ENCODE data around the gene CNKSR1.

The CNKSR1 gene

DNA sequence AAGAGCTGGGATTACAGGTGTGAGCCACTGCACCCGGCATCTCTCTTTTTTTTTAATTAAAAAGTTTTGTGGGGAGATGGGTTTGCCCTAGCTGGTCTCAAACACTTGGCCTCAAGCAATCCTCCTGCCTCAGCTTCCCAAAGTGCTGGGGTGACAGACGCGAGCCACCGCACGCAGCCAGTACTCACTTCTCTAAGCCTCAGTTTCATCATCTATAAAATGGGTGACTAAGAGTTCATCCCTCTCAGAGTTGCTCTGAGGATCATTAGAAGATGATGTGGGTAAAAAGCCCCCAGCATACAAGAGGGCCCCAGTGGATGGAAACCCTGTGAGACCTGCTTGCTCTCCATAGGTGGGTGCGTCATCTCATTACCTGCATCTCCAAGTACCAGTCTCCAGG lies 10.6 kb downstream of the CNKSR1 start:
- Histone ChIP-seq H3K4me3 (IDR thresholded peaks at IDR 0.05; ENCODE audit: insufficient read depth, low read depth, low read length) (no peak overlapping the region), H3K27ac (no peak overlapping the region), H4K20me1 (ENCODE audit: insufficient read depth) (no peaks in the 10 kb centered on the region), H3K4me2 (no peak overlapping the region), H3K36me3 (ENCODE audit: insufficient read depth) (no peaks in the 10 kb centered on the region), H3K4me1 (ENCODE audit: low read depth, poor library complexity, severe bottlenecking) (no peaks in the 10 kb centered on the region), H3K27me3 (ENCODE audit: insufficient read depth, low read depth) (no peaks in the 10 kb centered on the region), H3K9ac (no peak overlapping the region), H3K79me2 (ENCODE audit: insufficient read depth, low read depth) (no peaks in the 10 kb centered on the region), H2AFZ (ENCODE audit: low read depth) (no peak overlapping the region)
- TF ChIP-seq, protein P1, sequence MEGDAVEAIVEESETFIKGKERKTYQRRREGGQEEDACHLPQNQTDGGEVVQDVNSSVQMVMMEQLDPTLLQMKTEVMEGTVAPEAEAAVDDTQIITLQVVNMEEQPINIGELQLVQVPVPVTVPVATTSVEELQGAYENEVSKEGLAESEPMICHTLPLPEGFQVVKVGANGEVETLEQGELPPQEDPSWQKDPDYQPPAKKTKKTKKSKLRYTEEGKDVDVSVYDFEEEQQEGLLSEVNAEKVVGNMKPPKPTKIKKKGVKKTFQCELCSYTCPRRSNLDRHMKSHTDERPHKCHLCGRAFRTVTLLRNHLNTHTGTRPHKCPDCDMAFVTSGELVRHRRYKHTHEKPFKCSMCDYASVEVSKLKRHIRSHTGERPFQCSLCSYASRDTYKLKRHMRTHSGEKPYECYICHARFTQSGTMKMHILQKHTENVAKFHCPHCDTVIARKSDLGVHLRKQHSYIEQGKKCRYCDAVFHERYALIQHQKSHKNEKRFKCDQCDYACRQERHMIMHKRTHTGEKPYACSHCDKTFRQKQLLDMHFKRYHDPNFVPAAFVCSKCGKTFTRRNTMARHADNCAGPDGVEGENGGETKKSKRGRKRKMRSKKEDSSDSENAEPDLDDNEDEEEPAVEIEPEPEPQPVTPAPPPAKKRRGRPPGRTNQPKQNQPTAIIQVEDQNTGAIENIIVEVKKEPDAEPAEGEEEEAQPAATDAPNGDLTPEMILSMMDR (conservative IDR thresholded peaks at IDR 0.05; ENCODE audit: low read depth, low read length), result no peak

DNA sequence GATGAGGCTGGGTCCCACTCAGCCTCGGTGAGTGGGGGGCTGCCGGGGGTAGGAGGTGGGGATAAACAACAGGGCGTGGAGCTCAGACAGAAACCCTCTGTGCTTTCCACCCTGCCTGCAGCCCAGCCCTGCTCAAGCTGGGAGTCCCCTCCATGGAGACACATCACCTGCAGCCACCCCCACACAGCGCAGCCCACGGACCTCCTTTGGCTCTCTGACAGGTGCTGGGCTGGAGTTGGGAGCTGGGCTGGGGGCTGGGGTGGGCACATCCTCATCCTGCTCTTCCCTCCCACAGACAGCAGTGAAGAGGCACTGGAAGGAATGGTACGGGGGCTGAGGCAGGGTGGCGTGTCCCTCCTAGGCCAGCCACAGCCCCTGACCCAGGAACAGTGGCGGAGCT lies 11.2 kb downstream of the CNKSR1 start:
- Histone ChIP-seq H3K4me3 (IDR thresholded peaks at IDR 0.05; ENCODE audit: insufficient read depth, low read depth, low read length) (no peak overlapping the region), H3K36me3 (ENCODE audit: insufficient read depth) (no peaks in the 10 kb centered on the region), H3K79me2 (ENCODE audit: insufficient read depth, low read depth) (no peaks in the 10 kb centered on the region), H3K27ac (no peak overlapping the region), H3K27me3 (ENCODE audit: insufficient read depth, low read depth) (no peaks in the 10 kb centered on the region), H3K4me1 (ENCODE audit: low read depth, poor library complexity, severe bottlenecking) (no peaks in the 10 kb centered on the region), H4K20me1 (ENCODE audit: insufficient read depth) (no peaks in the 10 kb centered on the region), H3K4me2 (no peak overlapping the region), H2AFZ (ENCODE audit: low read depth) (no peak overlapping the region), H3K9ac (no peak overlapping the region)
- TF ChIP-seq, protein P1 (conservative IDR thresholded peaks at IDR 0.05; ENCODE audit: low read depth, low read length), result no peak

- no peak overlapping the region for H2AFZ ChIP-seq (ENCODE audit: low read depth)
- no peak overlapping the region for H3K4me2 ChIP-seq
These were observed 12.0 kb downstream of the CNKSR1 start for GRCh38 chr1:26189331-26189730.

GRCh38 chr1:26189751-26190275 lies 12.5 kb downstream of the CNKSR1 start:
- no peak overlapping the region for H3K9ac ChIP-seq
- no peaks in the 10 kb centered on the region for H3K27me3 ChIP-seq (ENCODE audit: insufficient read depth, low read depth)
- TF ChIP-seq, protein P1 (conservative IDR thresholded peaks at IDR 0.05; ENCODE audit: low read depth, low read length), result no peak
- no peaks in the 10 kb centered on the region for H3K79me2 ChIP-seq (ENCODE audit: insufficient read depth, low read depth)
- no peak overlapping the region for H3K4me2 ChIP-seq
- H3K36me3 ChIP-seq (ENCODE audit: insufficient read depth), result no peaks in the 10 kb centered on the region
- H3K4me1 ChIP-seq (ENCODE audit: low read depth, poor library complexity, severe bottlenecking), result no peaks in the 10 kb centered on the region
- no peak overlapping the region for H3K4me3 ChIP-seq (IDR thresholded peaks at IDR 0.05; ENCODE audit: insufficient read depth, low read depth, low read length)
- H2AFZ ChIP-seq (ENCODE audit: low read depth), result no peak overlapping the region
- no peak overlapping the region for H3K27ac ChIP-seq
- H4K20me1 ChIP-seq (ENCODE audit: insufficient read depth), result no peaks in the 10 kb centered on the region

More at GRCh38 chr1:26189331-26189730, 12.0 kb downstream of the CNKSR1 start:
- Histone ChIP-seq H4K20me1 (ENCODE audit: insufficient read depth) (no peaks in the 10 kb centered on the region), H3K36me3 (ENCODE audit: insufficient read depth) (no peaks in the 10 kb centered on the region), H3K79me2 (ENCODE audit: insufficient read depth, low read depth) (no peaks in the 10 kb centered on the region), H3K4me3 (IDR thresholded peaks at IDR 0.05; ENCODE audit: insufficient read depth, low read depth, low read length) (no peak overlapping the region), H3K9ac (no peak overlapping the region), H3K27ac (no peak overlapping the region), H3K4me1 (ENCODE audit: low read depth, poor library complexity, severe bottlenecking) (no peaks in the 10 kb centered on the region), H3K27me3 (ENCODE audit: insufficient read depth, low read depth) (no peaks in the 10 kb centered on the region)
- TF ChIP-seq, protein P1 (conservative IDR thresholded peaks at IDR 0.05; ENCODE audit: low read depth, low read length), result no peak

Measured in KMS-11 (cell line).